HL-60/S4 treated with phorbol 12-myristate 13-acetate at 8.2 ng/mL for 4 days and 3 days (cell line): ENCODE data around the gene TMED7.

Source experiments
- in situ Hi-C: fragments of 300-500 bp; cut with MboI; formaldehyde crosslinking; loops from 2 replicates; pipeline ENCODE4 v1.15.0; 2022; ENCODE audit warnings: low sequenced_read_pairs

The TMED7 gene

DNA sequence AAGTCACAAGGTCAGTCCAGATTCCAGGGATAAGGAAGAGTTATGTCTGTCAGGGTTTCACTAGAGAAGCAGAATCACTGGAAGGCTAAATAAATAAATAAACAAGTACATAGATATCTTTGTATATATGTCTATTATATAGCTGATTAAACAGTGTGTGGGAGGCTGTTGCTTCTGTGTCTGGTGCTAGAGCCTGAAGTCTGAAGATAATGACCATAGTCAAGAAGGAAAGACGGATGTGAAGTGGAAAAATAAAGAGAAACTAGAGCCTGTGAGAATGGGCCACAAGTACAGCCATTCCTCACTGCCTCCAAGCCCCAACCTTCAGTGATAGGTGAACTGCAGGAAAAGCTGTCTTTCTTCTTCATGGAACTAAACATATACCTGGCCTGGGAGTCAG lies 4.1 kb upstream of the TMED7 start:
- in situ Hi-C loops = no loop called here

DNA sequence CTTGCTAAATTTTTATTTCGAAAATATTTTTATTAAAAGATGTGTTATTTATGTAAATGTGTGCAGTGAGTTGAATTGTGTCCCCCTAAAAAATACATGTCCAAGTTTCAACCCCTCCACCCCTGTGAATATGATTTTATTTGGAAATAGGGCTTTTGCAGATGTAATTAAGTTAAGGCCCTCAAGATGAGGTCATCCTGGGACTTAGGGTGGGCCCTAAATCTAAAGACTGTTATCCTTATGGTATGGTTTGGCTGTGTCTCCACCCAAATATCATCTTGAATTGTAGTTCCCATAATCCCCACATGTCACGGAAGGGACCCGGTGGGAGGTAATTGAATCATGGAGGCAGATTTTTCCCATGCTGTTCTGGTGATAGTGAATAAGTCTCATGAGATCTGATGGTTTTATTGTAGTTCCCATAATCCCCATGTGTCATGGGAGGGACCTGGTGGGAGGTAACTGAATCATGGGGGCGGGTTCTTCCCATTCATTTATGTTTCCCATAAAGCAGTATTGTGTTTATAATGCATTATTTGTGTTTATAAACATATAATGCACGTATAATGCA lies 1.5 kb upstream of the TMED7 start:
- in situ Hi-C loops = no loop called here

DNA sequence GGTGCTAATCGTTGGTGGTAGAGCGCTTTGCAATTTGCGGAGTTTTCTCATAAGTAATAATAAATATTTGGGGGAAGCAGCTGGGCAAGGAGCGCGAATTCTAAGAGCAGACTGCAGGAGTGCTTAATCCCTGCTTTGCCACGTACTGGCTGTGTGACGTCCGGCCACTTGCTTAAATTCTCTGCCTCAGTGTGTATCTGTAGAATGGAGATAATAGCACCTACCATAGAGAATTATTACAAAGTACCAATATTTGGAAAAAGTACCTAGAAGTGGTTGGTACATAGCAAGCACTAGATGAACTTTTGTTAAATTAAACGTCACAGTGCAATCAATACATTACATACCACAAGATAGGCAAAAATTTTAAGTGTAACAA lies 598 bp upstream of the TMED7 start:
- in situ Hi-C loops = no loop called here

DNA sequence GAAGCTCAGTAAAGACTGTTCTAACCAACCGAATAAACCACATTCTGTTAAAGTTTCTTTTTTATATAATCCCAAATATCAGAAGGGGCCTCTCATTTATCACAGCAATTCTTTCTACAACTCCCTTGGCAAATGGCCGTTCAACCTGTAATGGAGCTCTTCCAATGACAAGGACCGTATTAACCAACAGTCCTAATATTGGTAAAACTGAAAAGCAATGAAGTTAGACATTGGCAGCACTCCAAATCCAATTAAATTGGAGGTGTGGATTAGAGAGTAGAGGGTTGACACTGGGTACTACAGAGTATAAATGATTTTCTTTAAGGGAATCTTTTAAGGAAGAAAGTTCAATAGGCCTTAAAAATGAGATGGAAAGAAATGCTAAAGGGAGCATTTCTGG lies 842 bp downstream of the TMED7 start:
- in situ Hi-C loops = loop anchor here (25.0 kb wide), 1 partner anchor 212 kb away; the partner anchor contains the start of genes AP3S1 and ATG12

DNA sequence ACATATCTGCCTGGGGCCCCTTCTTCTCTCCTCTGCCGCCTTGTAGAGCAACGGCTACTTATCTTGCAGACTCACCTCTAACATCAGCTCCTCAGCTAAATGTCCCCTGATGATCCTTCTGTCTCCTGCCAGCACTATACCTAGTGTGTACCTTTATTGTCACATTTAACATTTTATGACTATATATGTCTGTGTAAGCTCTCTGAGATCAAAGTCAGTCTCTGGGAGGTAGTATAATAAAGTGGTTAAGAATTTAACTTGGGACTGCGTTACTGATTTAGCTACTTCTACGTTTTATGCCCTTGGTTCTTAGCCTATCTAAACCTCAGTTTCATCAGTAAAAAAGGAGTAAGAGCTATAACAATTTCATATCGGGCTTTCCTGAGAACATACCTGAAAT lies 2.2 kb downstream of the TMED7 start:
- in situ Hi-C loops = loop anchor here (25.0 kb wide), 1 partner anchor 214 kb away; the partner anchor contains the start of genes AP3S1 and ATG12

DNA sequence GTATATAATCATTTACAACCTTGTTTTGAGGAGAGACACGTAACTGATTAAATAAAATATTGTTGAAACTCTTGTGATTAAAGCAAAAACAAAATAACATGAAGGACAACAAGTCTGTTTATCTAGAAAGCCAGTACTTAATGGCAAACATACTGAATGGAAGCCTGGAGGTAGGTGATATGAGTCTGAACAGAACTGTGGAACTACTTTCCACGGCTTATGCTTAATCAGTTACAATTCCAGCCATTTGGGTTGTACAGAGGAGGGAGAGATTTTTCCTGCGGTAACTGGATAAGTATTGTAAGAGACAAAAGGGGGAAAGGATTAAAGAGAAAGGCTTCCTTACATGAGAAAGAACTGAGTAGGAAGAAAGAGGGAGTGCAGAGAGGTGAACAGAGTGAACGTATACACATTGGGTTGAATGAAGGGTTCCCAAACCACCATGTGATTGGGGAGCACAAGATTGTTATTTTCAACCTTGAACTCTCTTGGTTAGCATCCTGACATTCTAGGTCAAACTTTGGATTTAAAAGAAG lies 4.4 kb downstream of the TMED7 start:
- in situ Hi-C loops = loop anchor here (25.0 kb wide), 1 partner anchor 216 kb away; the partner anchor contains the start of genes AP3S1 and ATG12

DNA sequence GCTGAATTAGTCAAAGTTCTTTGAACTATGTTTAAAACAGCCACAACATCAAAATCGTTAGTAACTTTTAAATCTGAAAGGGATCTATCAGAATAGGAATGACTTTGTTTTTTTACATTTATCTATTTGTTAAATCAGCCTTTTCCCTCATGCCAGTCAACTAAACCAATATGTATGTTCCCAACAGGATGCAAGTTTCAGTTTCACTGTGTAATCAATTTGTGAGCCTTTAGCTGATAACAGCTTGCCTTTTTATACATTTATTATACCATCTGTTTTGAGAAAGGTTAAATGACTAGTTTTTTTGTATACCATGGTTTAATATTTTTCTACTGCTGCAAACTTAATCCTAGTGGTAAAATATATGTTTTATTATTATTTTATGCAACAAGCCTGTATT lies 8.9 kb downstream of the TMED7 start:
- in situ Hi-C loops = loop anchor here (25.0 kb wide), 1 partner anchor 220 kb away; the partner anchor contains the start of genes AP3S1 and ATG12

DNA sequence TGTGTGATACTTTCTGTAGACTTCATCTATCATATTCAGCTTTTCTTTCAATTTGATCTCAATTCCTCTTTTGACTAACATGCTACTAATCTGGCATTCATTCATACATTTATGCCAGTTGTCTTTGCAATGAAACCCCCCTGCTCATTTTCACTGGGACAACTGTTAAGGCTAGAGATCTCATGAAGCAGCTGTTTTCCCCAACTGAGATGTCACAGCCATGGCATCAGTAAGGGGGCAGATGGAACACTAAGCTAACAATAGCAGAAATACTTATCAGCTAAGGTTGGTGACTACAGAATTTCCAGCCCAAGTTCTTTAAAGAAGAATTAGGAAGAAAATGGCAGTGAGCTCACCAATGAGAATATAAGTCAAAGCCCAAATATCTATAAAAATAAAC lies 9.4 kb downstream of the TMED7 start:
- in situ Hi-C loops = loop anchor here (25.0 kb wide), 1 partner anchor 221 kb away; the partner anchor contains the start of genes AP3S1 and ATG12

DNA sequence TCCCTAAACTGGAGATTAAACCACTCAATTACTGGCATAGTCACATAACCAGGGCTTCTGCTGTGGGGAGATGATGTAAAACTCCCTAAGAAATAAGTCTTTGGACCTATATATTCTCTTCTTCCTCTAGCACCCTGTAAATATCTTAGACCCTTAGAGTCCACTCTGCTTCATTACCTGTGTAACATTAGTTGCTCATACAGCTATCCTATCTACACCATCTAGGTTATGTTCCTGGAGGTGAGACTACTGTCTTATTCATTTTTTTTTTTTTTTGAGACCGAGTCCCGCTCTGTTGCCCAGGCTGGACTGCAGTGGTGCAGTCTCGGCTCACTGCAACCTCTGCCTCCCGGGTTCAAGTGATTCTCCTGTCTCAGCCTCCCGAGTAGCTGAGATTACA lies 14.0 kb downstream of the TMED7 start:
- in situ Hi-C loops = loop anchor here (25.0 kb wide), 1 partner anchor 225 kb away; the partner anchor contains the start of genes AP3S1 and ATG12

DNA sequence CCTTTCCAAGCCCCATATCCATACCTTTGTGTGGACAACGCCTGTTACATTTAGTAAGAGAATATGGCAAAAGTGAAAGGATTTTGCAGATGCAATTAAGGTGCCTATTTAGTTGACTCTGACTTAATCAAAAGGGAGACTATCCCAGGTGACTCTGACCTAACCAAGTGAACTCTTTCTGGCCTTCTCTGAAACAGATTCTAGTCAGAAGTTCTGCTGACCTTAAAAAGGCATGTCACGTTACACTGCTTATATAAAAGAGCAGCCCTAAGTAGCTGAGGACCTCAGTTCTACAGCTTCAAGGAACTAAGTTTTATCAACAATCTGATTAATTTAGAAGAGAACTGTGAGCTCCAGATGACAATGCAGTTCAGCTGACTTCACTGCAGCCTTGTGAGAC lies 17.9 kb downstream of the TMED7 start:
- in situ Hi-C loops = loop anchor here (25.0 kb wide), 1 partner anchor 229 kb away; the partner anchor contains the start of genes AP3S1 and ATG12

DNA sequence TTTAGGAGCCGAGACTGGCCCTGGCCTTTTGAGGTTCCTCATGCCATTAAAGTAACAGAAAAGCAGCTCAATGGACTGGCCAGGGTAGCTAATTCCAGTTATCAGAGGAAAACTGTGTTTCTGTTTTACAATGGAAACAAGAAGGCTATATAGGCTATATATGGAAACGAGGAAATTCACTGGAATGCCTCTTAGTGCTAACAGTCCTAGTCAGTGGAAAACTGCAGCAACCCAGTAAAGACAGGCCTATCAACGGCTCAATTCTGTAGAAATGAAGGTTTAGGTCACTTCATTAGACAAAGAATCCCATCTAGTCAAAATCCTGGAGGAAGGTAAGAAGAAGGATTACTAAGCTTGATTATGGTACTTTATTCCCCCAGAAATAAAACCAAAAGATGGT lies 20.4 kb downstream of the TMED7 start:
- in situ Hi-C loops = loop anchor here (25.0 kb wide), 1 partner anchor 232 kb away; the partner anchor contains the start of genes AP3S1 and ATG12

DNA sequence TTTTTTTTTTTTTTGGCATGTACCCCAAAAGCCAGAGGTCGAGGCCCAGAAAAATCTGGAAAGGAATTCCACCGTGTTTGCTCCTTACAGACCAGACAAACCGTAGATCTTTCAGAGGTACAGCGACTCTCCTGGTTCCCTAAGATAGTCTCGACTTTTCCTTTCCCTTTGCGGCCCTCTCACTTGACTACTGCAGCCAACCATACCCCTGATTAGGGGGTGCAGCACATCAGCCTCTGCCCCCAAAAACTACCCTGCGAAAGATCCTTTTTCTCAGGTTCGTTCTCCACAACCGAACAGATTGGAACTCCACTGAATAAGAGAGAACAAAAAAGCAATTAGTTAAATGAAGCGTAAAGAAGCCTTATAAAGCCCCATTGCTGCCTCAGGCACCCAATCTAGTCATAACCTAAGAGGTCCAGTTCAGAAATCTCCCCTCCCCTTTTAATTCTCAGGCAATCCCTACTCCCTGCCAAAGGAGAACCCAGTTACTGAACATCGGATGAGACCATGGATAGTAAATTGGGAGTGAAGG lies 23.2 kb downstream of the TMED7 start:
- in situ Hi-C loops = loop anchor here (25.0 kb wide), 1 partner anchor 235 kb away; the partner anchor contains the start of genes AP3S1 and ATG12

DNA sequence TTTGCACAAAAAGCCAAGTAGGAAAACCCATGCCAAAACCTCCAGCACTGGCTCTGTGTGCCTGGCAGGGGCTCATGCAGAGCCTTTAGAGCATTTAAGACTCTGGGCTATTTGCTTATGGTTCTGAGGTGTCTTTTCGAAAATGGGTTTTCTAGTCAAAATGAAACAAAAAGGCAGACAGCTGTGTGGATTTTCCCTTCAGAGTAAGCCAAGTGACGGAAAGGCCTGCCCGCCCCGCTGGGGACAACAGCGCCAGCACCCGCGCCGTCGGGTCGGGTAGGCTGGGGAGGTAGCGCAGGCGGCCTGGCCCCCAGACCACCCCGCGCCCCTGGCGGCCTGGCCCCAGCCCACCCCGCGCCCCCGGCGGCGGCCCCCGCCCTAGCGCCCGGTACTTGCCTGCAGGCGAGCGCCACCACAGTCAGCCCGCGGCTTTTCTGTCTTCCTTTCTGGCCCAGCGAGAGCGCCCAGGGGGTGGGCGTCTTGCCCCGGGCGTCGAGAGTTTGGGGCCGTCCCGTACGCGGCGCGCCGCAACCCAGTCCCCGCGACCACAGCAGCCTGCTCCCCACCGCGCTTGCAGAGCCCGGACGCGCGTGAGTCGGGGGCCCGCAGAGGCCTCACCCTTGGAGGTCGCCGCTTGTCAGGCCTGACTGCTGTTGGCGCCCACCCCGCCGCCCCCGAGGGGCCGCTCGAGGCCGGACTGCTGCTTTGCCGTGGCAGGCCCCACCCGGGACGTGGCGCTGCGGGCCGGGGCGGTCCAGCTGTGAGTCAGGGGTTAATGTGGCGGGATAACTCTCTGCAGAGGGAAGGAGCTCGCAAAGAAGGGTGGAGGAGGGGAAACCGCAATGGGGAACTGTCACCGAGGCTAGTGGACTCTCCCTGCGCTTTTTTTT lies 23.9 kb downstream of the TMED7 start, which contains the start of gene TICAM2:
TSS of gene TICAM2 (minus strand) at position 779 of the 890 bp plus-strand sequence. CDS start 21,223 bp downstream, outside the sequence.
- in situ Hi-C loops = loop anchor here (25.0 kb wide), 1 partner anchor 235 kb away; the partner anchor contains the start of genes AP3S1 and ATG12

DNA sequence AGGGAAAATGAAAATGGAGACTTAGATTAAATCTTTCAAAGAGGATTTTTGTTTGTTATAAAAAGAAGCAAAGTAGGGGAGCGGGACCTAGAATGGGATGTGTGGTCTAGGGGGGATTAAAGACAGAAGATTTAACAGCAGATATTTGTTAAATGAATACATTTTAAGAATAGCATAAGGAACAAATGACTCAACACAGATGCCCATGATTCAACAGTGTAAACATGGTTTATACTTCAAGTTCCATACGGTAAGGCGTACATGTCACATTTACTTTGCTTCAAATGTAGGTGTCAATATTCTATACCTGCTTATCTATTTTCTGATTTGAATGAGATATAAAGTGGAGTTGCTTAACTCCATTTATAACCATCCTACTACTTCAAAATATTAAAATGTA lies 25.1 kb downstream of the TMED7 start:
- in situ Hi-C loops = loop anchor here (25.0 kb wide), 1 partner anchor 237 kb away; the partner anchor contains the start of genes AP3S1 and ATG12

DNA sequence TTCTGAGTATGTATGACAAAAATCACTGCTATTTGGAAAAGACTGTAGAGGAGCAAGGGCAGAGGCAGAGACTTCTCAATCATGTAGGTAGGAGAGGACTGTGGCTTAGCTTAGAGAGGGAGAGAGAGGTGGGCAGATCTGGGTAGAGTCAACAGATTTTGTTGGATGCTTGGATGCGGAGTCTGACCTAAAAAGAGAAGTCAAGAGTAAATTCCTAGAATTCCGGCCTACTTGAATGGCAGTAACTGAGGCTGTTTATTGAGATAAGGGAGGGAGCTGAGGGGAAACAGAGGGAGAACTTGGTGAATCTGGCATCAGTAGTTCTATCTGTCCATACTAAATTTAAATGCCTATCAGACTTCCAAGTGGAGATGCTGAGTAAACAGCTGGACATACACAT lies 25.9 kb downstream of the TMED7 start:
- in situ Hi-C loops = loop anchor here (25.0 kb wide), 2 partner anchors 237 to 288 kb away; partner anchors contain the start of genes AP3S1 and ATG12

DNA sequence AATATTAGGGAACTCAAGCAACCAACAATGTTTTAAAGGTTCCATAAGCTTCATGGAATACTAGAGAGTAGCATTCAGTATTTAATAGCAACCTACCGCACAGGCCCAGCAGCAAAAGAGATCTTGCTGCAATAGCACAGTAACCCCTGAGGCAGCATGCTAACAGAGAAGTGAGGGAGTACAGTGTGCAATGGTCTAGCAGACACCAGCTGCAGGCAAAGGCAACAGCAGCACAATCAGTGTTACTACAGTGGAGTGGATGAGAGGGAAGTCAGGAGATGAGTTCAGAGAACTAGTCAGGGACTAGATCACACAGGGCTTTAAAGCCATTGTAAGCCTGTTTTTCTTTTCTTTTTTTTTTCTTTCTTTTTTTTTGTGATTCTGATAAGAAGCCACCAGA lies 26.3 kb downstream of the TMED7 start:
- in situ Hi-C loops = loop anchor here (25.0 kb wide), 1 partner anchor 287 kb away; no protein-coding TSS in a partner anchor

DNA sequence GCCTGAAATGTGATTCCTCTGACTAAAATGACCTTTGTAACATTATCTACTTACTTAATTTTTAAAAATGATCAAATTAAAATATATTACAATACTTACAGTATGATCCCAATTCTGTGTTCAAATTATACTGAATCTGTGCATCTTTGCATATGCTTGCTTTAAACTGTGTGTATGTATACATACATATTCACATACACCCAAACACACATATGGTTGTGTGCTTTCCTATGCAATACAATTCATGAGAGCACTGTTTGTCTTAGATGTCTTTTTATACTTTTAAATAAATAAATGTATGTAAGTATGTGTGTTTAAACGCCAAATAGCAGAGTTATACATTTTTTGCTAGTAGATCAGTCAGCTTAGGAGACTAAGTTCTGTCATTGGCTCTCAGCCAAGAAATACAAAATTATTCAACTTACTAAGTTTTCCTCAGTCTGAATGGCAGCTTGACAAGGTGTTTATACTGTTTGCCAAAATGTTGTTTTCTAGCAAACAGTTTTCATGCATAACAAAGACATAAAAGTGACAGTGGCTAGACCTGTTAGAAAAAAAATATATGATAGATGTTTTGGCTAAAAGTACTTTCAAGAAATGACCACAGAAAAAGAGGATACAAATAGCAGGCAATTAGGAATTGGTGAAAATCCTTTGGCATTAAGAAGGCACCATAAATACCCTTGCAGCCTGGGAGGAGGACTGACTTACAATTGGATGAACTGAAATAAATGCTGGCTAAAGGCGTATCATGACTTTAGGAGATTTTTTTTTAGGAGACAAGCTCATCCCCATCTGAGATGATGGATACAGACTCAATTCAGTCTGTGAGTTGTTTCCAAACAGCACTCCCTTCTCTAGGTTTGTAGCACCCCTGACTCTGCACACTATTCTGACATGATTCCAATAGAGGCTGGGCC lies 31.4 kb downstream of the TMED7 start:
- in situ Hi-C loops = loop anchor here (25.0 kb wide), 1 partner anchor 282 kb away; no protein-coding TSS in a partner anchor

DNA sequence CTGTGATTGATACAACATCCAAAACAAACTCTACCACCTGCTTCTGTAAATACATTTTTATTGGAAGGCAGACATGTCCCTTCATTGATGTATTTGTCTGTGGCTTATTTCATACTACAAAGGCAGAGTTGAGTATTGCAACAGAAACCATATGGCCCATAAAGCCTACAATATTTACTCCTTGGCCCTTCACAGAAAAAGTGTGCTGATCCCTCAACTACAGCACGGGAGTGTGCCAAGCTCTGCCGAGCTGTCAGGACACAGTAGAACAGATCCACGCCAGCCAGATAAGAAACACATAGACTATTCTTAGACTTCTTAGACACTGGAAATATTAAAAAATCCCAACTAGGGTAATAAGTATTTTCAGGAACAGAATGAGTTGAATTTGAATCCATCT lies 36.8 kb downstream of the TMED7 start:
- in situ Hi-C loops = loop anchor here (25.0 kb wide), 1 partner anchor 277 kb away; no protein-coding TSS in a partner anchor

DNA sequence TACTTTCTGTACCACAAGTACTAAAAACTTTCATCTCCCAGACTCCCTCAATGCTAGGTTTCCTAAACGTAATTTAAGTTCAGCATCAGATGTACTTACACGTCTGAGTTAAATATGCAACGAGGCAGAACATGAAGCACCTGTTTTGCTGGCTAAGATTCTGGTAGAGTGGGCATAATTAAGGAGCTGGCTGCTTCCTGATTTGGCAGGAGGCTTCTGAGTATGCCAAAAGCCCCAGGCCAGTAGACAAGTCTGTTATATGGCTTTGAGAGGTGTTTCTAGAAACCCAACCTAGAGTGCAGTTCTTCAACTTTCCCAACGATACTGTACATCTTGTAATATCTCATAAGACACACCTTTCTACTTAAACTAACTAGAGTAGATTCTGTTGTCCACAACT lies 37.2 kb downstream of the TMED7 start:
- in situ Hi-C loops = loop anchor here (25.0 kb wide), 1 partner anchor 276 kb away; no protein-coding TSS in a partner anchor
